OCI-LY3 (cell line): ENCODE data around the gene NGB.

Experiments
- H2AFZ ChIP-seq: fragments of 200-600, 300-600 bp; shearing (Covaris generic); 2 replicates; pipeline ENCODE4 v1.6.0; 2014; ENCODE audit warnings: antibody characterized with exemption, low read depth, low read length
- H3K27ac ChIP-seq: fragments of 200-600, 300-600 bp; sonication (generic); 2 replicates; pipeline ENCODE4 v1.5.1; 2014; ENCODE audit warnings: mild to moderate bottlenecking, low read length, moderate library complexity, mixed read lengths
- H3K27me3 ChIP-seq: fragments of 200-600, 300-600 bp; sonication (generic); 2 replicates; pipeline ENCODE4 v1.6.1; 2014; ENCODE audit warnings: low read depth, low read length, mixed read lengths
- H3K36me3 ChIP-seq: fragments of 200-600, 300-600 bp; sonication (generic); replicated peaks from 2 replicates; pipeline ENCODE3; 2014; ENCODE audit warnings: low read depth, low read length, mixed read lengths
- H3K4me1 ChIP-seq: fragments of 300-600, 200-600 bp; sonication (generic); 2 replicates; pipeline ENCODE4 v1.6.1; 2014; ENCODE audit warnings: low read length, mixed read lengths
- H3K4me2 ChIP-seq: fragments of 200-600, 300-600 bp; sonication (generic); 2 replicates; pipeline ENCODE4 v1.6.1; 2014; ENCODE audit warnings: low read length, mixed read lengths
- H3K4me3 ChIP-seq: fragments of 300-600, 200-600 bp; sonication (generic); 2 replicates; pipeline ENCODE4 v1.5.1; 2014; ENCODE audit warnings: antibody characterized with exemption, mild to moderate bottlenecking, low read length, moderate library complexity
- H3K79me2 ChIP-seq: fragments of 300-600, 200-600 bp; shearing (Covaris generic); 2 replicates; pipeline ENCODE4 v1.6.1; 2014; ENCODE audit warnings: mild to moderate bottlenecking, low read length, mixed read lengths
- H3K9ac ChIP-seq: fragments of 300-600, 200-600 bp; shearing (Covaris generic); 2 replicates; pipeline ENCODE4 v1.6.0; 2014; ENCODE audit warnings: mild to moderate bottlenecking, low read length, moderate library complexity
- H3K9me3 ChIP-seq: fragments of 200-600, 300-600 bp; shearing (Covaris generic); 2 replicates; pipeline ENCODE4 v1.6.1; 2014; ENCODE audit warnings: low read length, mixed read lengths; ENCODE audit not compliant: insufficient read depth
- H4K20me1 ChIP-seq: fragments of 200-600, 300-600 bp; sonication (generic); 2 replicates; pipeline ENCODE4 v1.6.1; 2016; ENCODE audit warnings: low read length, mixed read lengths; ENCODE audit not compliant: insufficient read depth
- EZH2phosphoT487 ChIP-seq: fragments of 200-600 bp; shearing (Covaris generic); IDR thresholded peaks from 2 replicates; pipeline ENCODE4 v1.6.1; 2018; ENCODE audit warnings: antibody characterized with exemption, mixed run types, low read depth
- TF ChIP-seq, protein P1 (sequence below): fragments of 200-600, 300-600 bp; sonication (generic); IDR thresholded peaks from 2 replicates; pipeline ENCODE4 v1.5.1; 2014; ENCODE audit warnings: antibody characterized with exemption, low read length, low read depth

NGB gene

DNA sequence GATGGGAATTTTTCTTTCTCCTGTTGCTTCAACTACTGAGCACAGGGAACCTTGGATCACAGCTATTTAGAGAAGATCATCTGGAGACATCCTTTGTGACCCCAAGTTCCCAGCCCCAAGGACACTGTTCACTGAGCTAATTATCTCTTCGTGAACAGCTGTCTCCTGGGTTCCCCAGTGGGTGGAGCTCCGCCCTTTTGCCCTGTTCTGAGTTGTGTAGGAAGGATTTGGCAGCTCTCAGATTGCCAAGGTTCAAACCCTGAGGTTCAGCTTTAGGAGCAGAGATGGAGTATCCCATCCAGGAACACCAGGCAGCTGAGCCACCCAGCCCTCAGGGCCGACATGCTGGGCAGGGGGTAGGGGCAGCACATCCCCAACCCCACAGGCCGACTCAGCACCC lies 32.0 kb downstream of the NGB start:
- H3K27ac ChIP-seq, result no peak overlapping the region
- H3K79me2 ChIP-seq, result no peaks in the 10 kb centered on the region
- no peak overlapping the region for H2AFZ ChIP-seq
- H3K9me3 ChIP-seq, result no peaks in the 10 kb centered on the region
- no peak overlapping the region for H3K4me3 ChIP-seq
- no peaks in the 10 kb centered on the region for H3K4me1 ChIP-seq
- TF ChIP-seq, protein P1, sequence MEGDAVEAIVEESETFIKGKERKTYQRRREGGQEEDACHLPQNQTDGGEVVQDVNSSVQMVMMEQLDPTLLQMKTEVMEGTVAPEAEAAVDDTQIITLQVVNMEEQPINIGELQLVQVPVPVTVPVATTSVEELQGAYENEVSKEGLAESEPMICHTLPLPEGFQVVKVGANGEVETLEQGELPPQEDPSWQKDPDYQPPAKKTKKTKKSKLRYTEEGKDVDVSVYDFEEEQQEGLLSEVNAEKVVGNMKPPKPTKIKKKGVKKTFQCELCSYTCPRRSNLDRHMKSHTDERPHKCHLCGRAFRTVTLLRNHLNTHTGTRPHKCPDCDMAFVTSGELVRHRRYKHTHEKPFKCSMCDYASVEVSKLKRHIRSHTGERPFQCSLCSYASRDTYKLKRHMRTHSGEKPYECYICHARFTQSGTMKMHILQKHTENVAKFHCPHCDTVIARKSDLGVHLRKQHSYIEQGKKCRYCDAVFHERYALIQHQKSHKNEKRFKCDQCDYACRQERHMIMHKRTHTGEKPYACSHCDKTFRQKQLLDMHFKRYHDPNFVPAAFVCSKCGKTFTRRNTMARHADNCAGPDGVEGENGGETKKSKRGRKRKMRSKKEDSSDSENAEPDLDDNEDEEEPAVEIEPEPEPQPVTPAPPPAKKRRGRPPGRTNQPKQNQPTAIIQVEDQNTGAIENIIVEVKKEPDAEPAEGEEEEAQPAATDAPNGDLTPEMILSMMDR, result no peak
- TF ChIP-seq EZH2phosphoT487, result no peak
- no peaks in the 10 kb centered on the region for H3K36me3 ChIP-seq
- no peak overlapping the region for H3K4me2 ChIP-seq
- H3K27me3 ChIP-seq, result no peaks in the 10 kb centered on the region
- no peaks in the 10 kb centered on the region for H4K20me1 ChIP-seq
- H3K9ac ChIP-seq, result no peak overlapping the region

DNA sequence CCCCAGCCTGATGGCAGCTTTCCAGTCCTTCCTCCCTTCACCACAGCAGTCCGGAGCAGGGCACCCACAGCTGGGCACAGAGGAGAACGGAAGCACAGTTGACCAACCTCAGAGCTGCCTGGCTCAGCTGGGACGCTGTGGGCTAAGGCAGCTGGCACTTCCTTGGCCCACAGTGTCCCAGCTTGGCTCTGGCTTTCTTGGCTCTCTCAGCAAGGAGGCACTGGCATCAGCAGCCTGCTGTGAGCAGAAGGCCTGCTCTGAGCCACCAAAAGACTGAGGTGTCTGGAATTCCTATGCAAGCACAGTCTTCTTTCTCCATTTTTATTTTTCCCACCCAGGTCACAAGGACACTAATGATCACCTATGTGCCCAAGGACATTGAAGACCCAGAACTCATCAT lies 32.6 kb downstream of the NGB start:
- Histone ChIP-seq H3K9ac (no peak overlapping the region), H3K4me3 (no peak overlapping the region), H3K36me3 (no peaks in the 10 kb centered on the region), H3K27ac (no peak overlapping the region), H2AFZ (no peak overlapping the region), H3K79me2 (no peaks in the 10 kb centered on the region), H3K4me1 (no peaks in the 10 kb centered on the region), H4K20me1 (no peaks in the 10 kb centered on the region), H3K4me2 (no peak overlapping the region), H3K9me3 (no peaks in the 10 kb centered on the region), H3K27me3 (no peaks in the 10 kb centered on the region)
- TF ChIP-seq, protein P1, result no peak
- no peak for TF ChIP-seq EZH2phosphoT487

DNA sequence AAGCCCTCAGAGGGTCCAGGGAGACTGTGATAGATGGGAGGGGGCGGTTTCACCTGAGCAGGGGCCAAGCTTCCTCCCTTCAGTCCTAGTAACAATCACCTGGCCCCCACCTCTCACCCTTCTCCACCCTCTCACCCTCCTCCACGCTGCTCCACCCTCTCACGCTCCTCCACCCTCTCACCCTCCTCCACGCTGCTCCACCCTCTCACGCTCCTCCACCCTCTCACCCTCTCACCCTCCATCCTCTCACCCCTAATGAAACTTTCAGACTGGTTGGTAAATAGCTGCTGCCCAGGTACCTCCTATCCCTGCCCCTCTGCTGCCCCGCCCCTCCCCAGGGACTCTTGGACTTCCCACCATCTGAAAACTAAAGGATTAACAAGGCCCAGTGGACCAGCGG lies 34.2 kb downstream of the NGB start:
- Histone ChIP-seq H3K4me2 (no peak overlapping the region), H4K20me1 (no peaks in the 10 kb centered on the region), H3K36me3 (no peaks in the 10 kb centered on the region), H3K79me2 (no peaks in the 10 kb centered on the region), H3K4me1 (no peaks in the 10 kb centered on the region), H3K4me3 (no peak overlapping the region), H3K9ac (no peak overlapping the region), H3K27me3 (no peaks in the 10 kb centered on the region), H2AFZ (no peak overlapping the region), H3K27ac (no peak overlapping the region), H3K9me3 (no peaks in the 10 kb centered on the region)
- TF ChIP-seq, protein P1, result no peak
- no peak for TF ChIP-seq EZH2phosphoT487

DNA sequence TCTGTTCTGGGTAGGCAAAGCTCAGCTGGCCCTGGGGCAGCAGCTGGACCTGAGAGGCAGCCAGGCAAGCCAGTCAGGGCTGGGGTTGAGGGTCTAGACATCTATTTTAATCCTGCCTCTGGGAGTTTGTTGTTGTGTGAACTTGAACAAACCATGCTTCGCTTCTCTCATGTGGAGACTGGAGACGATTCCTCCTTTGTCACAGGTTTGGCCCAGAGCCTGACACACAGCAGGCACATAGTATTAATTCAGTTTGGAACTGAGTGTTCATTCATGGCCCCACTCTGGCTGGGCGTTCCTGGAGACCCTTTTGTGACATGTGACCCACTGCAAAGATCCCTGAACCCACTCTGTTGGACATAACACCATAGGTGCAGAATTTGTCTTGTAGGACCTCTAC lies 39.3 kb downstream of the NGB start:
- Histone ChIP-seq H3K9ac (no peak overlapping the region), H3K4me3 (no peak overlapping the region), H3K27ac (no peak overlapping the region), H3K4me2 (no peak overlapping the region), H3K9me3 (no peaks in the 10 kb centered on the region), H4K20me1 (no peaks in the 10 kb centered on the region), H3K79me2 (no peaks in the 10 kb centered on the region), H3K27me3 (no peaks in the 10 kb centered on the region), H2AFZ (no peak overlapping the region), H3K36me3 (no peaks in the 10 kb centered on the region), H3K4me1 (no peaks in the 10 kb centered on the region)
- no peak for TF ChIP-seq EZH2phosphoT487
- TF ChIP-seq, protein P1, result no peak
